ENCODE results near the gene BSND. TPM values are rescaled to one million over a fixed set of nuclear protein-coding genes. Genes with fewer than 3 reads are reported as not detected.

BSND gene
- total and polyA plus RNA-seq, 9 of the 15 experiments (the other 6 are each of a cell fraction or from before 2014, with no cell fraction given), result not detected

DNA sequence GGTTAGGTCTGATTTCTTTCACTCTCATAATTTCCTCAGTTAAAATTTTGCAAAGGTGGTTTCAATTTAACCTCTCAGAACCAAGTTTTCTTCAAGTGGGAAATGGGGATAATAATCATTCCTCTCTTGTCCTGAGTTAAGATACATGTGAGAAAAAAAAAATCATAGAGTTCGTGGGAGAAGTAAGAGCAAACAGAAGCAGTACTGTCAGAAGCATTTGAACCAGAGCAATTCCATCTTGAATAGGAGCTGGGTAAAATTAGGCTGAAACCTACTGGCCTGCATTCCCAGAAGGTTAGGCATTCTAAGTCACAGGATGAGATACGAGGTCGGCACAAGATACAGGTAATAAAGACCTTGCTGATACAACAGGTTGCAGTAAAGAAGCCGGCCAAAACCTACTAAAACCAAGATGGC, 46.9 kb upstream of the BSND start (continued):
- TF ChIP-seq, protein P1, sequence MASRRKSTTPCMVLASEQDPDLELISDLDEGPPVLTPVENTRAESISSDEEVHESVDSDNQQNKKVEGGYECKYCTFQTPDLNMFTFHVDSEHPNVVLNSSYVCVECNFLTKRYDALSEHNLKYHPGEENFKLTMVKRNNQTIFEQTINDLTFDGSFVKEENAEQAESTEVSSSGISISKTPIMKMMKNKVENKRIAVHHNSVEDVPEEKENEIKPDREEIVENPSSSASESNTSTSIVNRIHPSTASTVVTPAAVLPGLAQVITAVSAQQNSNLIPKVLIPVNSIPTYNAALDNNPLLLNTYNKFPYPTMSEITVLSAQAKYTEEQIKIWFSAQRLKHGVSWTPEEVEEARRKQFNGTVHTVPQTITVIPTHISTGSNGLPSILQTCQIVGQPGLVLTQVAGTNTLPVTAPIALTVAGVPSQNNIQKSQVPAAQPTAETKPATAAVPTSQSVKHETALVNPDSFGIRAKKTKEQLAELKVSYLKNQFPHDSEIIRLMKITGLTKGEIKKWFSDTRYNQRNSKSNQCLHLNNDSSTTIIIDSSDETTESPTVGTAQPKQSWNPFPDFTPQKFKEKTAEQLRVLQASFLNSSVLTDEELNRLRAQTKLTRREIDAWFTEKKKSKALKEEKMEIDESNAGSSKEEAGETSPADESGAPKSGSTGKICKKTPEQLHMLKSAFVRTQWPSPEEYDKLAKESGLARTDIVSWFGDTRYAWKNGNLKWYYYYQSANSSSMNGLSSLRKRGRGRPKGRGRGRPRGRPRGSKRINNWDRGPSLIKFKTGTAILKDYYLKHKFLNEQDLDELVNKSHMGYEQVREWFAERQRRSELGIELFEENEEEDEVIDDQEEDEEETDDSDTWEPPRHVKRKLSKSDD (conservative IDR thresholded peaks at IDR 0.05; ENCODE audit: low read length), result no peak
- peak; percentile 65; the same call in 1 of the 2 replicates for TF ChIP-seq ILK (tag; IDR thresholded peaks at IDR 0.05; ENCODE audit: borderline replicate concordance, low read depth)
- no peak for TF ChIP-seq SUPT5H (IDR thresholded peaks at IDR 0.05)
- TF ChIP-seq, protein P2, sequence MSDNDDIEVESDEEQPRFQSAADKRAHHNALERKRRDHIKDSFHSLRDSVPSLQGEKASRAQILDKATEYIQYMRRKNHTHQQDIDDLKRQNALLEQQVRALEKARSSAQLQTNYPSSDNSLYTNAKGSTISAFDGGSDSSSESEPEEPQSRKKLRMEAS (CRISPR knock-in tag; IDR thresholded peaks at IDR 0.05), result no peak
- 0 out of 2 replicates have a peak, but pooled peaks have one; percentile 55 for TF ChIP-seq BCL6 (CRISPR knock-in tag; IDR thresholded peaks at IDR 0.05)
- peak; percentile 72; the same call in 1 of the 2 replicates for TF ChIP-seq HIVEP1 (CRISPR knock-in tag; IDR thresholded peaks at IDR 0.05)
- no peak for TF ChIP-seq RHOXF2B (CRISPR knock-in tag; conservative IDR thresholded peaks at IDR 0.05)
- no peak for TF ChIP-seq SREBF2 (CRISPR knock-in tag; IDR thresholded peaks at IDR 0.05)
- no peak for TF ChIP-seq NONO (IDR thresholded peaks at IDR 0.05; ENCODE audit: low read depth in 2 of 2, low read length in 1 of 2)
- peak; percentile 90 for TF ChIP-seq GTF2A2 (tag; IDR thresholded peaks at IDR 0.05)
- no peak for TF ChIP-seq STAT5A (IDR thresholded peaks at IDR 0.05; ENCODE audit: borderline replicate concordance, low read length)
- peak; percentile 56; the same call in 1 of the 2 replicates for TF ChIP-seq ZNF79 (CRISPR knock-in tag; IDR thresholded peaks at IDR 0.05; ENCODE audit: low read depth)
- peak; percentile 81 for TF ChIP-seq DDX20 (tag; IDR thresholded peaks at IDR 0.05; ENCODE audit: low read depth)
- TF ChIP-seq MTA1 (IDR thresholded peaks at IDR 0.05; ENCODE audit: borderline replicate concordance), result no peak
- TF ChIP-seq, protein P3, sequence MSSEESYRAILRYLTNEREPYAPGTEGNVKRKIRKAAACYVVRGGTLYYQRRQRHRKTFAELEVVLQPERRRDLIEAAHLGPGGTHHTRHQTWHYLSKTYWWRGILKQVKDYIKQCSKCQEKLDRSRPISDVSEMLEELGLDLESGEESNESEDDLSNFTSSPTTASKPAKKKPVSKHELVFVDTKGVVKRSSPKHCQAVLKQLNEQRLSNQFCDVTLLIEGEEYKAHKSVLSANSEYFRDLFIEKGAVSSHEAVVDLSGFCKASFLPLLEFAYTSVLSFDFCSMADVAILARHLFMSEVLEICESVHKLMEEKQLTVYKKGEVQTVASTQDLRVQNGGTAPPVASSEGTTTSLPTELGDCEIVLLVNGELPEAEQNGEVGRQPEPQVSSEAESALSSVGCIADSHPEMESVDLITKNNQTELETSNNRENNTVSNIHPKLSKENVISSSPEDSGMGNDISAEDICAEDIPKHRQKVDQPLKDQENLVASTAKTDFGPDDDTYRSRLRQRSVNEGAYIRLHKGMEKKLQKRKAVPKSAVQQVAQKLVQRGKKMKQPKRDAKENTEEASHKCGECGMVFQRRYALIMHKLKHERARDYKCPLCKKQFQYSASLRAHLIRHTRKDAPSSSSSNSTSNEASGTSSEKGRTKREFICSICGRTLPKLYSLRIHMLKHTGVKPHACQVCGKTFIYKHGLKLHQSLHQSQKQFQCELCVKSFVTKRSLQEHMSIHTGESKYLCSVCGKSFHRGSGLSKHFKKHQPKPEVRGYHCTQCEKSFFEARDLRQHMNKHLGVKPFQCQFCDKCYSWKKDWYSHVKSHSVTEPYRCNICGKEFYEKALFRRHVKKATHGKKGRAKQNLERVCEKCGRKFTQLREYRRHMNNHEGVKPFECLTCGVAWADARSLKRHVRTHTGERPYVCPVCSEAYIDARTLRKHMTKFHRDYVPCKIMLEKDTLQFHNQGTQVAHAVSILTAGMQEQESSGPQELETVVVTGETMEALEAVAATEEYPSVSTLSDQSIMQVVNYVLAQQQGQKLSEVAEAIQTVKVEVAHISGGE (CRISPR knock-in tag; IDR thresholded peaks at IDR 0.05), result peak in 1 of 3 experiments; percentile 50; a peak in 1 of 6 replicates
- TF ChIP-seq ZNF311 (CRISPR knock-in tag; IDR thresholded peaks at IDR 0.05), result peak; percentile 52; the same call in 1 of the 2 replicates
- TF ChIP-seq HDAC8 (tag; IDR thresholded peaks at IDR 0.05), result peak; percentile 74; the same call in 1 of the 2 replicates
- TF ChIP-seq TRIM28 (IDR thresholded peaks at IDR 0.05), result no peak
- no peak for TF ChIP-seq NR2C2 (CRISPR knock-in tag; IDR thresholded peaks at IDR 0.05)
- TF ChIP-seq NR2C2 (tag; IDR thresholded peaks at IDR 0.05), result 0 out of 2 replicates have a peak, but pooled peaks have one; percentile 26
- TF ChIP-seq, protein P4, sequence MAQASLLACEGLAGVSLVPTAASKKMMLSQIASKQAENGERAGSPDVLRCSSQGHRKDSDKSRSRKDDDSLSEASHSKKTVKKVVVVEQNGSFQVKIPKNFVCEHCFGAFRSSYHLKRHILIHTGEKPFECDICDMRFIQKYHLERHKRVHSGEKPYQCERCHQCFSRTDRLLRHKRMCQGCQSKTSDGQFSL (CRISPR knock-in tag; IDR thresholded peaks at IDR 0.05), result no peak
- TF ChIP-seq, protein P4 (tag; IDR thresholded peaks at IDR 0.05), result peak in 1 of 2 experiments; percentile 93; a peak in 2 of 4 replicates
- TF ChIP-seq POLR2AphosphoS2 (IDR thresholded peaks at IDR 0.05; ENCODE audit: low read length), result no peak
- TF ChIP-seq ZNF316 (IDR thresholded peaks at IDR 0.05), result no peak
